GM23338 (cell line): ENCODE measurements around the gene ERF. TPM values are rescaled to one million over a fixed set of nuclear protein-coding genes. Genes with fewer than 3 reads are reported as not detected.

Experiments
- ATAC-seq: fragments of 200-7000 bp; cut with Tn5 transposase; 3 replicates; pipeline ENCODE4 v1.9.1; 2020
- DNase-seq: peaks from one replicate; pipeline ENCODE4 v3.0.0-alpha.2; 2015; ENCODE audit warnings: low spot score
- H2AFZ ChIP-seq: fragments of 200-600 bp; sonication (generic); 2 replicates; pipeline ENCODE4 v1.8.0; 2016; ENCODE audit warnings: antibody characterized with exemption, mild to moderate bottlenecking, moderate library complexity
- H3F3A ChIP-seq: fragments of 200-600 bp; sonication (generic); replicated peaks from 2 replicates; pipeline ENCODE4 v1.8.0; 2017; ENCODE audit warnings: antibody characterized with exemption, mixed run types, low read depth
- H3K27ac ChIP-seq: fragments of 200-600 bp; sonication (generic); 2 replicates; pipeline ENCODE4 v1.6.1; 2016; ENCODE audit warnings: low read depth
- H3K27me3 ChIP-seq: fragments of 200-600 bp; sonication (generic); 2 replicates; pipeline ENCODE4 v1.8.0; 2016; ENCODE audit warnings: mild to moderate bottlenecking, mixed run types, moderate library complexity; ENCODE audit not compliant: insufficient read depth
- H3K36me3 ChIP-seq: fragments of 200-600 bp; sonication (generic); 2 replicates; pipeline ENCODE4 v1.8.0; 2016; ENCODE audit warnings: mild to moderate bottlenecking; ENCODE audit not compliant: insufficient read depth
- H3K4me1 ChIP-seq: fragments of 200-600 bp; sonication (generic); 2 replicates; pipeline ENCODE4 v1.8.0; 2016; ENCODE audit warnings: mild to moderate bottlenecking, moderate library complexity; ENCODE audit not compliant: insufficient read depth
- H3K4me2 ChIP-seq: fragments of 200-600 bp; sonication (generic); 2 replicates; pipeline ENCODE4 v1.7.1; 2017; ENCODE audit warnings: mixed run types
- H3K4me3 ChIP-seq: fragments of 200-600 bp; sonication (generic); 2 replicates; pipeline ENCODE4 v1.6.1; 2016; ENCODE audit warnings: mixed run types
- H3K79me2 ChIP-seq: fragments of 200-600 bp; sonication (generic); replicated peaks from 2 replicates; pipeline ENCODE4 v1.8.0; 2017; ENCODE audit warnings: mild to moderate bottlenecking; ENCODE audit not compliant: insufficient read depth
- H3K9me2 ChIP-seq: fragments of 200-600 bp; sonication (generic); 2 replicates; pipeline ENCODE4 v1.8.0; 2017; ENCODE audit not compliant: insufficient read depth
- H4K20me1 ChIP-seq: fragments of 200-600 bp; sonication (generic); replicated peaks from 2 replicates; pipeline ENCODE4 v1.8.0; 2017; ENCODE audit warnings: mild to moderate bottlenecking; ENCODE audit not compliant: insufficient read depth
- H3K27ac Mint-ChIP-seq: 2 replicates; pipeline ENCODE4 v1.8.0; 2020; ENCODE audit warnings: inconsistent platforms, mild to moderate bottlenecking, moderate library complexity, mixed read lengths
- H3K27me3 Mint-ChIP-seq: 3 replicates; pipeline ENCODE4 v1.8.0; 2022; ENCODE audit warnings: low read depth, mild to moderate bottlenecking, moderate library complexity, mixed read lengths, inconsistent platforms; ENCODE audit not compliant: insufficient read depth, poor library complexity
- H3K36me3 Mint-ChIP-seq: 3 replicates; pipeline ENCODE4 v1.8.0; 2021; ENCODE audit warnings: low read depth, mild to moderate bottlenecking, inconsistent platforms, moderate library complexity, mixed read lengths
- H3K4me1 Mint-ChIP-seq: 3 replicates; pipeline ENCODE4 v1.8.0; 2020; ENCODE audit warnings: mild to moderate bottlenecking, inconsistent platforms, mixed read lengths
- H3K4me3 Mint-ChIP-seq: 3 replicates; pipeline ENCODE4 v1.8.0; 2021; ENCODE audit warnings: moderate library complexity, mild to moderate bottlenecking, inconsistent platforms, mixed read lengths
- H3K9me3 Mint-ChIP-seq: 3 replicates; pipeline ENCODE4 v1.8.0; 2020; ENCODE audit warnings: moderate library complexity, mild to moderate bottlenecking, inconsistent platforms, mixed read lengths
- CREB1 ChIP-seq: fragments of 250-450 bp; sonication (Bioruptor Pico); IDR thresholded peaks from 2 replicates; pipeline ENCODE4 v1.5.0; 2020; ENCODE audit warnings: low read depth, mild to moderate bottlenecking, moderate library complexity
- CTCF ChIP-seq, 2 experiments: fragments of 200-600 bp in 1 of 2; sonication (generic) in 1 of 2; conservative IDR thresholded peaks; 2 replicates each; pipeline versions ENCODE4 v1.5.1 to v1.6.1; 2016 to 2017; ENCODE audit warnings: antibody characterized with exemption in 2 of 2, low read depth in 2 of 2, mild to moderate bottlenecking in 2 of 2, moderate library complexity in 1 of 2
- ETS1 ChIP-seq: IDR thresholded peaks from 2 replicates; pipeline ENCODE4 v1.6.1; 2016; ENCODE audit warnings: antibody characterized with exemption
- EZH2 ChIP-seq: fragments of 200-600 bp; sonication (generic); IDR thresholded peaks from one replicate; pipeline ENCODE4 v1.8.0; 2017; ENCODE audit warnings: antibody characterized with exemption, mild to moderate bottlenecking, low read depth; ENCODE audit not compliant: unreplicated experiment
- EZH2phosphoT487 ChIP-seq: fragments of 200-600 bp; sonication (generic); IDR thresholded peaks from one replicate; pipeline ENCODE4 v1.8.1; 2018; ENCODE audit warnings: antibody characterized with exemption; ENCODE audit not compliant: unreplicated experiment
- JUNB ChIP-seq: IDR thresholded peaks from one replicate; pipeline ENCODE4 v1.6.1; 2016; ENCODE audit warnings: antibody characterized with exemption; ENCODE audit not compliant: unreplicated experiment
- POLR2AphosphoS5 ChIP-seq: IDR thresholded peaks from 2 replicates; pipeline ENCODE4 v1.6.1; 2016; ENCODE audit warnings: antibody characterized with exemption, low read depth
- REST ChIP-seq: IDR thresholded peaks from one replicate; pipeline ENCODE4 v1.6.1; 2018; ENCODE audit warnings: antibody characterized with exemption; ENCODE audit not compliant: unreplicated experiment
- STAT1 ChIP-seq: IDR thresholded peaks from one replicate; pipeline ENCODE4 v1.6.1; 2016; ENCODE audit warnings: antibody characterized with exemption; ENCODE audit not compliant: unreplicated experiment
- ZNF114 ChIP-seq: fragments of 250-450 bp; sonication (Bioruptor Pico); IDR thresholded peaks from 2 replicates; pipeline ENCODE4 v1.5.0; 2020; ENCODE audit warnings: mild to moderate bottlenecking, moderate library complexity
- ZNF331 ChIP-seq: fragments of 250-450 bp; sonication (Bioruptor Pico); IDR thresholded peaks from 2 replicates; pipeline ENCODE4 v1.5.0; 2020; ENCODE audit warnings: low read depth, mild to moderate bottlenecking, moderate library complexity
- polyA plus RNA-seq: library from polyadenylated mRNA; unstranded; fragments of >200 nt; fragmentation: Nextera tagmentation; extraction: Ambion mirVana; gene quantifications from 2 replicates; pipeline ENCODE4 v1.2.1, GENCODE V29; 2016
- total RNA-seq: library from RNA; depleted of rRNA; stranded (reverse); fragments of >200 nt; shearing (Covaris generic); gene quantifications from 2 replicates; pipeline ENCODE4 v1.2.3, GENCODE V29; 2014
- TF ChIP-seq, protein P1 (sequence below): fragments of 250-450 bp; sonication (Bioruptor Pico); IDR thresholded peaks from 2 replicates; pipeline ENCODE4 v1.5.0; 2020; ENCODE audit warnings: mild to moderate bottlenecking, moderate library complexity

Gene ERF
- total and polyA plus RNA-seq, 2 experiments from 2014 or later = 29.4 to 49.4 TPM

GRCh38 chr19:42245231-42245630, 9.7 kb downstream of the ERF start:
- no peak for ATAC-seq
- Histone ChIP-seq H3K27me3 (no peaks in the 10 kb centered on the region), H3K4me1 (peaks cover 31% of the 10 kb centered on the region), H2AFZ (no peak overlapping the region), H3K27ac (no peak overlapping the region), H4K20me1 (peaks cover 16% of the 10 kb centered on the region; the same call in 1 of the 2 replicates), H3K36me3 (no peaks in the 10 kb centered on the region), H3K79me2 (peaks cover 24% of the 10 kb centered on the region), H3K4me2 (0 out of 2 replicates have a peak overlapping the region, but pooled peaks have one; percentile 3), H3K4me3 (peak overlapping the region; percentile 50; the same call in 1 of the 2 replicates), H3F3A (peaks cover 18% of the 10 kb centered on the region), H3K9me2 (no peaks in the 10 kb centered on the region)
- DNase-seq = no peak
- no peak for TF ChIP-seq ETS1
- no peak for TF ChIP-seq ZNF114 (CRISPR knock-in tag)
- no peak for TF ChIP-seq POLR2AphosphoS5
- TF ChIP-seq CTCF (conservative IDR thresholded peaks at IDR 0.05; ENCODE audit: low read depth in 2 of 2) = no peak
- no peak for TF ChIP-seq ZNF331 (CRISPR knock-in tag)
- no peak for TF ChIP-seq STAT1
- no peak for TF ChIP-seq EZH2
- no peak for TF ChIP-seq EZH2phosphoT487
- no peak for TF ChIP-seq JUNB
- TF ChIP-seq, protein P1, sequence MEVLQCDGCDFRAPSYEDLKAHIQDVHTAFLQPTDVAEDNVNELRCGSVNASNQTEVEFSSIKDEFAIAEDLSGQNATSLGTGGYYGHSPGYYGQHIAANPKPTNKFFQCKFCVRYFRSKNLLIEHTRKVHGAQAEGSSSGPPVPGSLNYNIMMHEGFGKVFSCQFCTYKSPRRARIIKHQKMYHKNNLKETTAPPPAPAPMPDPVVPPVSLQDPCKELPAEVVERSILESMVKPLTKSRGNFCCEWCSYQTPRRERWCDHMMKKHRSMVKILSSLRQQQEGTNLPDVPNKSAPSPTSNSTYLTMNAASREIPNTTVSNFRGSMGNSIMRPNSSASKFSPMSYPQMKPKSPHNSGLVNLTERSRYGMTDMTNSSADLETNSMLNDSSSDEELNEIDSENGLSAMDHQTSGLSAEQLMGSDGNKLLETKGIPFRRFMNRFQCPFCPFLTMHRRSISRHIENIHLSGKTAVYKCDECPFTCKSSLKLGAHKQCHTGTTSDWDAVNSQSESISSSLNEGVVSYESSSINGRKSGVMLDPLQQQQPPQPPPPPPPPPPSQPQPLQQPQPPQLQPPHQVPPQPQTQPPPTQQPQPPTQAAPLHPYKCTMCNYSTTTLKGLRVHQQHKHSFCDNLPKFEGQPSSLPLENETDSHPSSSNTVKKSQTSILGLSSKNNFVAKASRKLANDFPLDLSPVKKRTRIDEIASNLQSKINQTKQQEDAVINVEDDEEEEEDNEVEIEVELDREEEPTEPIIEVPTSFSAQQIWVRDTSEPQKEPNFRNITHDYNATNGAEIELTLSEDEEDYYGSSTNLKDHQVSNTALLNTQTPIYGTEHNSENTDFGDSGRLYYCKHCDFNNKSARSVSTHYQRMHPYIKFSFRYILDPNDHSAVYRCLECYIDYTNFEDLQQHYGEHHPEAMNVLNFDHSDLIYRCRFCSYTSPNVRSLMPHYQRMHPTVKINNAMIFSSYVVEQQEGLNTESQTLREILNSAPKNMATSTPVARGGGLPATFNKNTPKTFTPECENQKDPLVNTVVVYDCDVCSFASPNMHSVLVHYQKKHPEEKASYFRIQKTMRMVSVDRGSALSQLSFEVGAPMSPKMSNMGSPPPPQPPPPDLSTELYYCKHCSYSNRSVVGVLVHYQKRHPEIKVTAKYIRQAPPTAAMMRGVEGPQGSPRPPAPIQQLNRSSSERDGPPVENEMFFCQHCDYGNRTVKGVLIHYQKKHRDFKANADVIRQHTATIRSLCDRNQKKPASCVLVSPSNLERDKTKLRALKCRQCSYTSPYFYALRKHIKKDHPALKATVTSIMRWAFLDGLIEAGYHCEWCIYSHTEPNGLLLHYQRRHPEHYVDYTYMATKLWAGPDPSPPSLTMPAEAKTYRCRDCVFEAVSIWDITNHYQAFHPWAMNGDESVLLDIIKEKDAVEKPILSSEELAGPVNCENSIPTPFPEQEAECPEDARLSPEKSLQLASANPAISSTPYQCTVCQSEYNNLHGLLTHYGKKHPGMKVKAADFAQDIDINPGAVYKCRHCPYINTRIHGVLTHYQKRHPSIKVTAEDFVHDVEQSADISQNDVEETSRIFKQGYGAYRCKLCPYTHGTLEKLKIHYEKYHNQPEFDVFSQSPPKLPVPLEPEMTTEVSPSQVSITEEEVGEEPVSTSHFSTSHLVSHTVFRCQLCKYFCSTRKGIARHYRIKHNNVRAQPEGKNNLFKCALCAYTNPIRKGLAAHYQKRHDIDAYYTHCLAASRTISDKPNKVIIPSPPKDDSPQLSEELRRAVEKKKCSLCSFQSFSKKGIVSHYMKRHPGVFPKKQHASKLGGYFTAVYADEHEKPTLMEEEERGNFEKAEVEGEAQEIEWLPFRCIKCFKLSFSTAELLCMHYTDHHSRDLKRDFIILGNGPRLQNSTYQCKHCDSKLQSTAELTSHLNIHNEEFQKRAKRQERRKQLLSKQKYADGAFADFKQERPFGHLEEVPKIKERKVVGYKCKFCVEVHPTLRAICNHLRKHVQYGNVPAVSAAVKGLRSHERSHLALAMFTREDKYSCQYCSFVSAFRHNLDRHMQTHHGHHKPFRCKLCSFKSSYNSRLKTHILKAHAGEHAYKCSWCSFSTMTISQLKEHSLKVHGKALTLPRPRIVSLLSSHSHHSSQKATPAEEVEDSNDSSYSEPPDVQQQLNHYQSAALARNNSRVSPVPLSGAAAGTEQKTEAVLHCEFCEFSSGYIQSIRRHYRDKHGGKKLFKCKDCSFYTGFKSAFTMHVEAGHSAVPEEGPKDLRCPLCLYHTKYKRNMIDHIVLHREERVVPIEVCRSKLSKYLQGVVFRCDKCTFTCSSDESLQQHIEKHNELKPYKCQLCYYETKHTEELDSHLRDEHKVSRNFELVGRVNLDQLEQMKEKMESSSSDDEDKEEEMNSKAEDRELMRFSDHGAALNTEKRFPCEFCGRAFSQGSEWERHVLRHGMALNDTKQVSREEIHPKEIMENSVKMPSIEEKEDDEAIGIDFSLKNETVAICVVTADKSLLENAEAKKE (CRISPR knock-in tag) = no peak
- no peak for TF ChIP-seq REST
- TF ChIP-seq CREB1 (CRISPR knock-in tag) = no peak
- H3K4me1 Mint-ChIP-seq = peaks cover 29% of the 10 kb centered on the region
- H3K36me3 Mint-ChIP-seq = peaks cover 11% of the 10 kb centered on the region
- H3K4me3 Mint-ChIP-seq = peak overlapping the region; percentile 91; the same call in 1 of the 3 replicates
- H3K9me3 Mint-ChIP-seq = no peaks in the 10 kb centered on the region; the same call in 2 of the 3 replicates
- peaks cover 18% of the 10 kb centered on the region for H3K27me3 Mint-ChIP-seq
- 0 out of 2 replicates have a peak overlapping the region, but pooled peaks have one; percentile 67 for H3K27ac Mint-ChIP-seq
